Esophagus muscularis mucosa (tissue), 4 donors: ENCODE measurements around the gene RNF213.

Experiments
- CTCF ChIP-seq, 3 experiments: fragments of 200-600 bp in 2 of 3; fragments of 450-650 bp in 1 of 3; sonication (generic) in 2 of 3; IDR thresholded peaks; one replicate each; pipeline ENCODE4 v1.5.1; 2017 to 2019; ENCODE audit warnings: antibody characterized with exemption in 3 of 3, mild to moderate bottlenecking in 2 of 3, moderate library complexity in 1 of 3
- EP300 ChIP-seq: sonication (generic); formaldehyde crosslinking; IDR thresholded peaks from one replicate; pipeline ENCODE4 v1.6.1; 2017; ENCODE audit warnings: antibody characterized with exemption
- POLR2A ChIP-seq: fragments of 450-650 bp; IDR thresholded peaks from one replicate; pipeline ENCODE4 v1.6.1; 2017; ENCODE audit warnings: antibody characterized with exemption, moderate library complexity, mild to moderate bottlenecking, low read depth
- POLR2AphosphoS5 ChIP-seq, 2 donors: sonication (generic); formaldehyde crosslinking; IDR thresholded peaks; one replicate each; pipeline ENCODE4 v1.6.1; 2017; ENCODE audit warnings: antibody characterized with exemption in 2 of 2

GRCh38 chr17:80316927-80317705, 56.5 kb downstream of the RNF213 start:
- TF ChIP-seq CTCF (IDR thresholded peaks at IDR 0.05) = no peak
- no peak for TF ChIP-seq POLR2A
- TF ChIP-seq EP300 = no peak
- no peak for TF ChIP-seq POLR2AphosphoS5 (IDR thresholded peaks at IDR 0.05)
